CD4-positive, alpha-beta T cell treated with Interleukin-2 at 100 ng/mL for 4 hours (primary cell): ENCODE measurements around the gene TGFBR3L.
A peak's percentile ranks its signal among the peaks of the same experiment; 100 is the strongest.

Source experiments
- DNase-seq: peaks from one replicate; pipeline ENCODE4 v3.0.0-alpha.2; 2020; ENCODE audit warnings: low spot score

The TGFBR3L gene

DNA sequence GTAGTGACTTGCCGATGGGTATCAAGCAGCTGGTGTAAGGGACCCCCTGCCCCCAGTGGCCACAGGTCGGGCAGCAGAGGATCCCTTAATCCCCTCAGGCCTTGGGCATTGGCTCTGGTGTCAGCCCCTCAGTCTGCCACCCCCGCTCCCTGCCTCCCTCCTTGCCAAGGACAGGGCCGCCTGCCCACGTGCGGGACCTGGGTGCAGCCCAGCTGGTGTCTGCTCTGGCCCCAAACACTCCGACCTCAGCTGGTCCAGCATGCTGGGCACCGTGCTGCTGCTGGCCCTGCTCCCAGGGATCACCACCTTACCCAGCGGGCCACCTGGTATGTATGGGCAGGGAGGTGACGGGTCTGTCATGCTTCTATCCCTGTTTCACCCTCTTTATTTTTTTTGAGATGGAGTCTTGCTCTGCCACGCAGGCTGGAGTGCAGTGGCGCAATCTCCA lies at the start of gene TGFBR3L:
TSS of gene TGFBR3L (plus strand) at position 233 of the 448 bp plus-strand sequence.
- no peak for DNase-seq

DNA sequence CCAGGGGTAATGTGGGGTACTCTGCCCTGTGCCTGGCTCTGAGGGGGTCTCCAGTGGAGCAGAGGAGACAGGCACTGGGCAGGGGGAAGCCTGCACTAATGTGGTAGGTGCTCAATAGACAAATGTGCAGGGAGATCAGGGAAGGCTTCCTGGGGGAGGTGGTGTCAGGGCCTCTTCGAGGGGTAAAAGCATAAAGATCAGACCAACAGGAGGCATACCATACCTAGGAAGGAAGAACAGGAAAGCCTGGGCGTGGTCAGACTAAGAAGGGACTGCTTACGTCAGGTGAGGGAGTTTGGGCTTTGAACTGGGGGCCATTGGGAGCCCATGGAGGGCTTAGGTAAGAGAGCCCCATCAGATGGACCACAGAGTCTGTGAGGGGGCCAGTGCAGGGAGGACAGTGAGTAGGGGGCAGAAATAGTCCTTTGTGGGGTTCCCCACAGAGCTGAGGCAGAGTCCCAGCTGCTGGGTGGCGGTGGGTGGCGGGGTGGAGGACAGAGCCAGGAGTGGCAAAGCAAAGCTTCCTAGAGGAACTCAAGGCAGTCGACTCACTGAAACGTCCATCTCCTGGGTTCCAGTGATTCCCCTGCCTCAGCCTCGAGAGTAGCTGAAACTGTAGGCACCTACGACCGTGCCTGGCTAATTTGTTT lies 49.2 kb upstream of the TGFBR3L start:
- DNase-seq: no peak

DNA sequence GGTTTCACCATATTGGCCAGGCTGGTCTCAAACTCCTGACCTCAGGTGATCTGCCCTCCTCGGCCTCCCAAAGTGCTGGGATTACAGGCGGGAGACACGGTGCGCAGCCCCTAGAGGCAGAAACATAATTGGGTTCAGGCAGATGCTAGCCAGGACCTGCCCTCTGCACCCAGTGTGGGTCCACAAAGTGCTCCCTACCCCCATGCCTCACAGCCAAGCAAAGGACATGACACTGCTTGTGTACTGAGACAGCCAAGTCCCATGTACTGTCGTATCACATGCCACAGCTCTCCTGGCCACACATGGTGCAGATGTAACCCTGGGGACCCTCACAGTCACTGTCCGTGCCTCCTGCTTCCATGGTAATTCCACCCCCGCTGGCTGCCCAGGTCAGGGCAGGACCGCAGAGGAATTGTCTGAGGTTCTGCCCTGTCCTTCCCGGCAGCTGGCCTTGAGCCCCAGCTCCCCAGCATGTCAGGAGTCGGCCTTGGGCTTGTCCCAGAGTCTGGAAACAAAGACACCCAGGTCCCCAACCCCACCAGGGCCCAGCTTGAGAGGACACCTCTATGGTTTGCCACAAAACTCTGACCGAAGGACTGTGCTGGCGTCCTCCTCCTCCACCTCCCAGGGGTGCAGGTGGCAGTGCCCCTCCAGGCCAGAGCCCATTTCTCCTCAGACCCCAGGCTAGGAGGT lies 48.1 kb upstream of the TGFBR3L start:
- DNase-seq: no peak

DNA sequence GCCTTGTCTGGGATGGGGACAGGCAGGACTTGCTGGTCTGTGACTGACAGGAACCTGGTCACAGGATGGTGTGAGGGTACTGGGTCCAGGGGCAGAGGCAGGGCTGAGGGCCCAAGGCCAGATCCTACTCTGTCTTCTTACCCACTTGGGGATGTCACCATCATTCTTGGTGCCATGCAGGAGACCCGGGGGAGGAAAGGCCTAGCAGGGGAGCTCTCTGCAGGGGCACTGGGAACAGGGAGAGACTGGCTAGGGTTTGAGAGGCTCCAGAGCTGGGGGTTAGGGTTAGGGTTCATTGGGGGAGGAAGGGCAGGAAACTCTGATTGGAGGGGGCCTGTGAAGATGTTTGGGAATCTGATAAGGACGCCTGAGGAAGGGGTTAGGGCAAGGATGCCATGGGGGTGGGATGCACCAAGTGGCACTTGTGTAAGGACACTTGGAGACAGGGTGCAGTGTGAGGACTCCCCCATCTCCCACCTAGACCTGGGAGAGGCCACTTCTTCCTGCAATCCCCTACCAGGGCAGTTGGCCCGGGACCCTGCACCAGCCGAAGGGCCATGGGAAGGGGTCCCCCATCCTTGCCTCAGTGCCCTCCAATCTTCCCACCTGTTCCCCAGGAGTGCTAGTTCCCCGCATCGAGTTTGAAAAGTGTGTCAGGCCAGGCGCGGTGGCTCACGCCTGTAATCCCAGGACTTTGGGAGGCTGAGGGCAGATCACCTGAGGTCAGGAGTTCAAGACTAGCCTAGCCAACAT lies 47.4 kb upstream of the TGFBR3L start:
- no peak for DNase-seq

DNA sequence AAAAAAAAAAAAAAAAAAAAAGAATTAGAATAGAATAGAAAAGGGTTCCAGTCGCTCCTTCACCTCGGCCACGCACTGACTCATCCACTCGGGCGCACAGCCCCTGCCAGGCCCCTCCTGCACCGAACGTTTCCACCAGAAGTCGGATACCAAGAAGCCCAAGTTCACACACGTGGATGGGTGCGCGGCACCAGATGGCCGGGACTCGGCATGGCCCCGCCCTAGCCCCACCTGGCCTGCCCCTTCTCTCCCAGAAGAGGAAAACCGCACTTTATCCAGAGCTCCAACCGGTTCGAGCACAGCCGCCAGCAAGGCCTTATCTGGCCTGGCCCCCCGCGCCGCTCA lies 46.3 kb upstream of the TGFBR3L start:
- peak; percentile 45 for DNase-seq

DNA sequence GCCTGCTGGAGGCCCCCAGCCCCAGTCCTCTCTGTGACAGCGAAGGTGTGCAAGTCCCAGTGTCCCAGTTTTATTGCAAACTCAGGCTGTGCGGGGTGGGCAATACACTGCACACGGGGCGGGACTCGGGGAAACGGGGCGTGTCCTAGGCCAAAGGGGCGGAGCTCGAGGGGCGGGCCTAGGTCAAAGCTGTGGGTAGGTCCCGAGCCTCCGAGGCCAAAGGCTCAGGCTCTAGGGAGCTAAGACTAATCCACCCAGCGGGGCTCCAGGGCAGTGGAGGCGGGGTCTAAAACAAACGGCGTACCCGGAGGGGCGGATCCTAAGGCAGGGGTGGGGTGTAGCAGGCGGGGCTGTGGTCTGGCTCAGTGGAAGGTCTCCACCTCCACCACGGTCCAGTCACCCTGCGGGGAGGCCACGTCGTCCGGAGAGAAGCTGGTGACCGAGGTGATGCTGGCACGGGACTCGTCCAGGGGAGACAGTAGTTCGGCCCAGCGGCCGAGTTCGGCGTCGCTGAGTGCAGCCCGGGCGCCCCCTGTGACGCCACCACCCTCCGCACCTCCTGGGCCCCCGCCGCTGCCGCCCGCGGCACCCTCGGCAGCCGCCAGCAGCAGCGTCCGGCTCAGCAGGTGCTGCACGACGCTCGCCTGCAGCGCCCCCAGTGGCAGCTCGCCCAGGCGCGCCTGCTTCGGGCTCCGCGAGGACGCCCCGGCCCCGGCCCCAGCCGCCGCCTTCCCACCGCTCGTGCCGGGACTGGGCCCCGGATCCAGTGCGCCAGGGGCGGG lies 45.8 kb upstream of the TGFBR3L start:
- peak; percentile 82 for DNase-seq

DNA sequence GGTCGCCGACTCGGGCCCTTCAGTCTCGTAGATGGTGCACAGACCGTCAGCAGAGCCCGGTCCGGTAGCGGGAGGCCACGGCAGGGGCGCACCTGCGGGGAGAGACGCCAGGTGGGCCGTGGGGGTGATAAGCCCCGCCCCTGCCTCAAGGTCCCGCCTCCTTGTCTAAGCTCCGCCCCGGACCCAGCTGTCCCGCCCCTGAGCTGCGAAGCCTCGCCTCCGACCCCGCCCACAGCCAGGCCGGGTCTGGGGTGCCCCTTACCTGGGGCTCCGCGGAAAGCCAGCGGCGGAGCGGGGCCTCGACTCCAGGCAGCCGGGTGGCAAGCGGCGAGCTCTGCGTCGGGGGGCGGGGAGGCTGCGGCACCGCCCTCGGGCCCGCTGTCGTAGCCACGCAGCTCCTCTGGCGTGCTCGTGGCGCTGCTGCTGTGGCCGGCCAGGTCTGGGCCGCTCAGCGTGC lies 45.1 kb upstream of the TGFBR3L start:
- peak; percentile 80 for DNase-seq

DNA sequence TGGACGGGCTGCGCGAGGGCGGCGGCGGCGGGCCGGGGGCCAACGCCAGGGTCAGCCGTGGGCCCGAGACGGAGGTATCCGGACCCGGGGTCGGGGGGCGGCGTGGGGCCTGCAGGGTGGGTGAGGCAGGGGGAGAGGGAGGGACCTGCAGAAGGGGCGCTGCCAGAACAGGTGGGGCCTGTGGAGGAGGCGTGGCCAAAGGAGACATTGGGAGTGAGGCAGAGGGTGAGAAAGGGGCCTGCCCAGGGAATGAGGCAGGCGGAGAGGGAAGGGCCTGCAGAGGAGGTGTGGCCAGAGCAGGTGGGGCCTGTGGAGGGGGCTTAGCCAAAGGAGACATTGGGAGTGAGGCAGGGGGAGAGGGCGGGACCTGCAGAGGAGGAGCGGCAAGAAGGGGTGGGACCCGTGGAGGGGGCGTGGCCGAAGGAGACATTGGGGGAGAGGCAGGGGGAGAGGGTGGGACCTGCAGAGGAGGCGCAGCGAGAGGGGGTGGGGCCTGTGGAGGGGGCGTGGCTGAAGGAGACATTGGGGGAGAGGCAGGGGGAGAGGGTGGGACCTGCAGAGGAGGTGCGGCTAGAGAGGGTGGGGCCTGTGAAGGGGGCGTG lies 44.6 kb upstream of the TGFBR3L start:
- DNase-seq: peak; percentile 36

DNA sequence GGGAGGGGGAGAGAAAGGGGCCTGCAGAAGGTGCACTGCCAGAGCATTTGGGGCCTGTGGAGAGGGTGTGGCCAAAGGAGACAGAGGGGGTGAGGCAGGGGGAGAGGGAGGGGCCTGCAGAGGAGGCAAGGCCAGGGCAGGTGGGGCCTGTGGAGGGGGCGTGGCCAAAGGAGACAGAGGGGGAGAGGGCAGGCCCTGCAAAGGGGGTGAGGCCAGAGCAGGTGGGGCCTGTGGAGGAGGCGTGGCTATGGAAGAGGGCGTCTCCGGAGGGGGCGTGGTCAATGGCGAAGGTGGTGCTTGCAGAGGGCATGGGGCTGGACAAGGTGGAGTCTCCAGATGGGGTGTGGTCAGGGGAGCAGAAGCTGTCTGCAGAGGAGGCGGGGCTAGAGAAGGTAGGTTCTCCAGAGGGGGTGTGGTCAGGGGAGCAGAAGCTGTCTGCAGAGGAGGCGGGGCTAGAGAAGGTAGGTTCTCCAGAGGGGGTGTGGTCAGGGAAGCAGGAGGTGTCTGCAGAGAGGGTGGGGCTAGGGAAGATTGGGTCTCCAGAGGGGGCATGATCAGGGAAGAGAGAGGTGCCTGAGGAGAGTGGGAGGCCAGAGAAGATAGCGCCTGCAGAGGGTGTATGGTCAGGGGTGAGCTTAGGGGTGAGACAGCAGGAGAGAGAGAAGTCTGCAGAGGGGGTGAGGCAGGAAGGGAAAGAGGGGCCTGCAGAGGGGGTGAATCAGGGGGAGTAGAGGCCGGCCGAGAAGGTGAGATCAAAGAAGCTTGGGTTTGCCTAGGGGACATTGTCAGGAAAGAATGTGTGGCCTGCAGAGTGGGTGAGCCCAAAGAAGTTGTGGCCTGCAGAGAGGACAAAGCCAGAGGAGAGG lies 43.8 kb upstream of the TGFBR3L start:
- DNase-seq: peak; percentile 5

DNA sequence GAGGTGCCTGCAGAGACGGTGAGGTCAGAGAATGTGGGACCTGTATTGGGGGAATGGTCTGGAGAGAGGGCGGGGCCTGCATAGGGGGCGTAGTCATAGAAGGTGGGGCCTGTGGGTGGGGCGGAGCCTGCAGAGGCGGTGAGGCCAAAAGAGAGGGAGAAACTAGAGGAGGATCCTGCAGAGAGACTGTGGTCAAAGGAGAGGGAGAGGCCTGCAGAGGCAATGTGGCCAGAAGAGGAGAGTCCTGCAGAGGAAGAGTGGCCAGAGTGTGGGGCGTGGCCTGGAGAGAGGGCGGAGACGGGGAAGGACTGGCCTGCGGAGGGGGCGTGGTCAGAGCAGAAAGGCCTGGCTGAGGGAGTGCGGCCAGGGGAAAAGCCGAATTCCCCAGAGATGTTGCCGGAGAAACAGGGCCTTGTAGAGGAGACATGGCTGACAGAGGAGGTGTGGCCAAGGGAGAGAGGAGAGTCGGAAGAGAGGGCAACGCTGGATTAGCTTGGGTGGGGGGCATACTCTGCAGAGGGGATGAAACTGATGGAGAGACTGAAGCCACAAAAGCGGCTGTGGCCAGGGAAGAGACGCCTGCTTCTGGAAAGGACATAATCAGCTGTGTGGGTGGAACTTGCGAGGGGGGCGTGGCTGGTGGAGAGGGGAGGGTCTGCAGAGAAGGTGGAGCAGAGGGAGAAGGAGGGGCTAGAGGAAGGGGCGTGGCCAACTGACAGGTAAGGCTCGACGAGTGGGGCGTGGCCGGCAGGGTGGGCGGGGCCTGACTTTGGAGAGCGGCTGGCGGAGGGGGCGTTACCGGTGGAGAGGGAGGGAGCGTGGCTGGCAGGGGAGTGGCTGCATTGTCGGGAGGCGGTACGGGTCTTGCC lies 43.0 kb upstream of the TGFBR3L start:
- DNase-seq: peak; percentile 61

DNA sequence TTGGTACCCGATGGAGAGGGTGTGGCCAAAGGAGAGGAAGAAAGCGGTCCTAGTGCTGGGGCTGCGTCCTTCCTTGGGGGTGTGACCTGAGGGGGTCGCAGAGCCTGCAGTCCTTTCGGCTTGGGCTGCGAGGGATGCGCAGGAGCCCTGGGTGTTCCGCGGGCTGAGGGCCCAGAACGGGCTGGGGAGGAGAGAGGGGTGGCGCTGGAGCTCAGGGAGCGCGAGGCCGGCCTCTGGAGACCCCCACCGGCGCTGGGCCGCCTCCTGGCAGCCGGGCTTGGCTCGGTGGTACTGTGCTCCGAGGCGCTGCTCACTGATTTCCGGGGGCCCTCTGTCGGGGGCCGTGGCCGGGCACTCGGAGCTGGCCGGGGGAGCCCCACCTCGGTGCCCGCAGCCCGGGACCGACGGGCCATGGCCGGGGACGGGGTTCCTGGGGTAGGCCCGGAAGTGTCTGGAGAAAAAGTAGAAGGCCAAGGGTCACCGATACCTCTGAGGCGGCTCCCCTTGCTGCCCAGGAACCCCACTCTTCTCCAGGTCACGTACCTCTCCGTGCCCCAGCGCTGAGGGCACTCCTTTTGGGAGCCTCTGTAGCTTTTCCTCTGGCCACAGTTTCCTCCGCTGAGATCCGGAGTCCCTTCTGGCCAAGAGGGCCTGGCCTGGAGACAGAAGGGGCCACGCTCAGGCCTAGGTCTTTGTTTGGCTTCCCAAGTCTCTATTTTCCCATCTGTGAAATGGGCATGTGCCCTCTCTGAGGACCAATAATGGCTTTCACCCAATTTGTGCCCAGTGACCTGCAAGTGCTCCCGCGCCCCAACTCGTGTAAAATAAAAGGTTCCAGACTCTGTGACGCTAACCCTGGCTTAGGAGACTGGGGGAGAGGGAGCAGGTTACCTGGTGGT lies 42.1 kb upstream of the TGFBR3L start:
- no peak for DNase-seq

DNA sequence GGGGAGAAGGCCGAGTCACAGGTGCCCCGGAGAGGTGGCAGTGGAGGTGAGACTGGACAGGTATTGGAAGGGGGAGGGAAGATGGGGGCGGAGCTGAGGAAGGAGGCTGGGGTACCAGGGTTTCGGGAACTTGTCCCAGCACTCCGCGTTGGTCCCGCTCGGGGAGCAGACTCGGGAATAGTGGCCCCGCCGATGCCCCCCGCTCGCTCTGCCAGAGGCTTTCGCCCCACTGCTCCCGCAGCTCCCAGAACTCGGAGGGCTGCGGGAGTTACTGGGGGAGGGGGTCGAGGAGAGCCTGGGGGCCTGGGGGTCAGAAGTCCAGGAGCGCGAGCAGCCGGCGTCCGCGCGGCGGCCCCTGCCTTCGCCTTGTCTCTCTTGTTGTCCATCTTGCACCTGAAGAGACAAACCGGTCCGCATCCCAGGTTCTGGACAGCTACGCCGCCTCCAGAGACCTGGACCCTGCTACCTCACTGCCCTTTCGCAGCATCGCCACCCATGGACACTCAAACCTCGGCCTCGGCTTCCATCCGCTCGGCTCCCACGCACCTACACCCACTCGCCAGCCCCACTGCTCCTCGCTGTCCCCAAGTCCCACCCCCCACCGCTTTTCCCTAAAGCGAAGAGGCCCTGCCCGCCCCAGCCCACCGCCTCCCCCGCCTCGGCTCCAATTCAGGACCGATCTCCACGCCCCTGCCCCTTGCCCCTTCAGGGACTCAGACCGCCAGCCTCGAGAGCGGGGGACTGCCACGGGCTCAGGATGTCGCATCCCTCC lies 41.1 kb upstream of the TGFBR3L start:
- DNase-seq: no peak

DNA sequence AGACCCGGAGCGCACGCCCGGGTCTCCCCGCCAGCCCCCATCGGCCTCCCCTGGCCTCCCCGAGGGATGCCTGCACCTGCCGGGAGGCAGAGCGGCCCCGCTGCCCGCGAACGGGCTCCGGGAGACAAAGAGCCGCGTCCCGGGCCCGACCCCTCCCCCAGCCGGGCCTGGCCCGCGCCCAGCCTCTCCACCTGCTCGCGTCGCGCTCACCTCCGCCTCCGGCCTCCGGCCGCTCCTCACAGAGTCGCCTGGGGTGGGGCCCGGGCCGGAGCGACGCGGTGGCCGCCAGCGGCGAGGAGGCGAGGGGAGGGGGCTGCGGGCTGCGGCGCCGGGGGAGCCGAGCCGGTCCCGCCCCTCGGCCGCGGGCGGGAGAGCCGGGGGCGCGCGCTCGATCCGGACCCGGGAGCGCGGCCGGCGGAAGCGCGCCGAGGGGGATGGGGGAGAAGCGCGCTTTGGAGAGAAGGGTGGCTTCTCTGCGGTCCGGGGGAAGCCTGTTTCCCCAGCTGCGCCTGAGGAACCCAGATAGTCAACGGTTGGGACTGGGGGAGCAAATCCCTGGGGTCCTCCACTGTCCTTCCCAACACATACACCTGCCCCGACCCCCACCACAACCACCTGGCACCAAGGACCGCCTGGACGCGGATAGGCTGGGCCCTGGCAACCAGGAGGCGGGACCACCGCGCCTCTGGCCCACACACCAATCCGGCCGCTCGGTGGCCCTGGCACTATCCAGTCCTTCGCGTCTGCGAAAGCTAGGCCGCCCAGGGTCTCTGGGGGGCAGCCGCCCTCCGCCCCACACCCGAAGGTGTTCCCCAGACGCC lies 40.3 kb upstream of the TGFBR3L start, which contains the start of gene PRR36:
TSS of gene PRR36 (minus strand) at position 315 of the 821 bp plus-strand sequence. CDS start 701 bp downstream, outside the sequence.
- DNase-seq: no peak

DNA sequence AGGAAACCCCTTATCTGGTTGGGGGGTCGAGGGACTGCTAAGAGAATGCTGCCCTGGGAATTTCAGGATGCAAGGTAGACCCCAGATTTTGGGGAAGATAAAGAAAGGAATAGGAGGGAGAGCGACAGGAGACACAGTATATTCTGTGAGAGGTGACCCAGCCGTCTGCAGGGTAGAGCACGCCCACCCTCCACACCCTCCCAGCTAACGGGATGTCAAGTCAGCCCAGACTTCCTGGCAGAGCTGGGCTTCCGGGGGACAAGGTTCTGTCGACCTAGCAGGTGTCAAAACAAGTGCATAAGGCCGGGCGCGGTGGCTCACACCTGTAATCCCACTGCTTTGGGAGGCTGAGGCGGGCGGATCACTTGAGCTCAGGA lies 39.7 kb upstream of the TGFBR3L start:
- no peak for DNase-seq

DNA sequence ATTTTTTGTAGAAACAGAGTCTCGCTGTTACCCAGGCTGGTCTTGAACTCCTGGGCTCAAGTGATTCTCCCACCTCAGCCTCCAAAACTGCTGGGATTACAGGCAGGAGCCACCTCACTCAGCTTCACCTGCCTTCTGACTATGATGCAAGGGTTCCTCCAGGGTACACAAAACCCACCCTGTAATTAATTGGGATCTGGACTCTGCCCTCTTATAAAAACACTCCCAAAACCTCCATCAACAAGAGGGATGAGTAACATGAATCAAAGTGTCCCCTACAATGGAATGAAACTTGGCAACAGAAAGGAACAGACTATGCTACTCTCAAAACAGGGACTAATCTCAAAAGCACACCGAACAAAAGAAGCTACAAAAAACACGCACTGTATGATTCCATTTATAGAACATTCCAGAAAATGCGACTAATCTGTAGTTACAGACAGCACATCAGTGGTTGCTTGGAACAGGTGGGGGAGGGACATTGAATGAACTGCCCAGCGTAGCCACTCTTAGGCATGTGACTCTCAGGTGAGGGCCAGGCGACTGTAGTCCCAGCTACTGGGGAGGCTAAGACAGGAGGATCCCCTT lies 37.3 kb upstream of the TGFBR3L start:
- DNase-seq: no peak

DNA sequence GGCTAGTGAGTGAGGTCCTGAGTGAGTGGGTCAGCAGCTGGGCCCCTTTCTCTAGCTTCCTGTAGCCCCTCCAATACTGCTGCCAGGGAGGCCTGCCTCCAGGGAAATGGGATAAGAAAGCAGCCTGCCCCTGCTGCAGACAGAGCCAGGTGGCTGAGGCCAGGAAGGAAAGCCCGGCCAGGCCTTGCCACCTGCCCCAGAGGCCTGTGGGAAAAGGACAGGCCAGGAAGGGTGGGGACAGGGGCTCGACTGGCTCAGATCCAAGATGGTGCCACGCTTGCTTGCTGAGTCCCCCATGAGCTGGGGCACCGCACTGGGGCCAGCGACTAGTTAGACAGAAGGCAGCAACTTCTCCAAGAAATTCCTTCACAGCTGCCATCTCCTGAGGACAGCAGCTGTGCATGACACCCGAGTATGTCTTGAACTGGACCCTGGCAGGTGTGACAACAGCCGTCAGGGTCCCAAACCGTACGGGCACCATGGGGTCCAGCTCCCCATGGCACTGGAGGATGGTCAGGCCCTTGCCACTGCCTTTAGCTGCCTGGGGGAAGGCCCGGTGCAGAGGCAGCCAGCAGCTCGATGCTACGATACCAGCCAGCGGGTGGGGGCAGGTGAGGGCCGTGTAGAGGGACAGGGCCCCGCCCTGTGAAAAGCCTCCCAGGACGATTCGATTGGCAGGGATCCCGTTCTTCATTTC lies 35.4 kb upstream of the TGFBR3L start:
- no peak for DNase-seq
